DND-41 (cell line): ENCODE results near the gene WDR17.

ENCODE experiments used
- CTCF ChIP-seq: IDR thresholded peaks from 2 replicates; pipeline ENCODE4 v1.5.1; 2012; ENCODE audit warnings: borderline replicate concordance, low read length, moderate library complexity, mild to moderate bottlenecking; ENCODE audit not compliant: poor library complexity, severe bottlenecking; ENCODE audit errors: extremely low read depth
- EZH2 ChIP-seq: IDR thresholded peaks from 3 replicates; pipeline ENCODE4 v1.6.1; 2012; ENCODE audit warnings: borderline replicate concordance, low read depth, mild to moderate bottlenecking, moderate library complexity, low read length, inconsistent platforms; ENCODE audit not compliant: severe bottlenecking

- no peak for TF ChIP-seq CTCF
- TF ChIP-seq EZH2: no peak
Measured at GRCh38 chr4:176030391-176030790, 35.2 kb upstream of the WDR17 start.
